ENCODE measurements around the gene METTL13.

GRCh38 chr1:171796592-171796991 lies 15.1 kb downstream of the METTL13 start:
- TF ChIP-seq CTCF (IDR thresholded peaks at IDR 0.05) = no peak
- TF ChIP-seq POLR2A (IDR thresholded peaks at IDR 0.05) = no peak

All from body of pancreas (tissue), 4 donors.